Measurements from ENCODE around the gene PHF2.

DNA sequence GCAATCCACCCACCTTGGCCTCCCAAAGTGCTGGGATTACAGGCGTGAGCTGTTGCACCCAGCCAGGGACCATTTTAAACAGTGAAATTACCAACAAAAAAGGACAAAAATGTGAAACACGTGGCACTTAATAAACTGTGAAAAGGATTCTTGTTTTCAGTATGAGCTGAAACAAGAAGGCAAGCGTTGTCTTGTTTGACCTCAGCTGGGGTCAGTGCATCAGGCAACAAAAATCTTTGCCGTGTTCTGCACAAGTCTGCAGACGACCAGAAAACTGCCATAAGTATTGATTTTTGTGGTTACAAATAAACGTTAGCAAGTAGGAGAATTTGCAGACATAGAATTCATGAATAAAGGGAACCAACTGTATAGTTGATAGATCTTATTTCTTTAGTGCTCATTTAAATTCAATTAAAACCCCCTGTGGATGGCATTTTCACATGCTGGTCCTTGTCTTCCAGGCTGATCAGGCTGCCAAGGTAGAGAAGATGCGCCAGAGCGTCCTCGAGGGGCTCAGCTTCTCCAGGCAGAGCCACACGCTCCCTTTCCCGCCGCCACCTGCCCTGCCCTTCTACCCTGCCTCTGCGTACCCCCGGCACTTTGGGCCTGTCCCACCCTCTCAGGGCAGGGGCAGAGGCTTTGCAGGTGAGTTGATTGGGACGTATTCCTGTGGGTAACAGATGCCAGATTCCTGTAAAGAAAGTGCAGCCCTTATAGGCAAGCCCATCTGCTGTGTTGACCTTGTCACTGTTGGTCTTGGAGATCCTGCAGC lies 18.8 kb upstream of the PHF2 start:
- no peak for TF ChIP-seq NFRKB (IDR thresholded peaks at IDR 0.05)
- TF ChIP-seq ELF4 (IDR thresholded peaks at IDR 0.05), result no peak
- TF ChIP-seq FOXK2 (IDR thresholded peaks at IDR 0.05), result no peak
- TF ChIP-seq SP1 (IDR thresholded peaks at IDR 0.05), result no peak
- no peak for TF ChIP-seq HDGF (IDR thresholded peaks at IDR 0.05; ENCODE audit: borderline replicate concordance)
- TF ChIP-seq FOXM1 (IDR thresholded peaks at IDR 0.05; ENCODE audit: borderline replicate concordance), result no peak
- no peak for TF ChIP-seq SUZ12 (IDR thresholded peaks at IDR 0.05)
- no peak for TF ChIP-seq TARDBP (IDR thresholded peaks at IDR 0.05)
- no peak for TF ChIP-seq FOXA1 (IDR thresholded peaks at IDR 0.05)
- no peak for TF ChIP-seq BHLHE40 (IDR thresholded peaks at IDR 0.05; ENCODE audit: borderline replicate concordance)
- no peak for TF ChIP-seq CTBP1 (IDR thresholded peaks at IDR 0.05; ENCODE audit: borderline replicate concordance)
- TF ChIP-seq ZNF384 (IDR thresholded peaks at IDR 0.05), result no peak

All from HEK293T (cell line).